ENCODE data around the gene FOXD4L3.
"Not testable (repeated sequence)": the region's sequence is repeated elsewhere in the genome, so short reads cannot be mapped to it uniquely, and the experiment has no call there.

DNA sequence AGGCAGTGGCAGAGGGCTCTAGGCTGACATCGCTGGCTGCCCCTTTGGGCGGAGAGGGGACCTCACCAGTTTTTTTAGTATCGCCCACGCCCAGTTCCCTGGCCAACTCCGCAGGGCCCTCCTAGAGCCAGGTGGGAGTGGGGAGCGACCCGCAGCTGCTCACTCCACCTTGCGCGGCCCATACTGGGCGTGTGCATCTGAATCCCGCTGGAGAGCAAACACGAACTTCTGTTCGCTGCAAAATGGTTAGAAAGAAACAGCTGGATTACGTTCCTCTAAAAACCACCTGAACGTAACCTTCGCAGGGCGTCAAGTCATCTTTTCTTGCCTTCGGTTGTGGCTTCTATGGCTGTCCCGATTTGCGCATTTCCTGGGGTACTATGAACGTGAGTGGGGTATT is 1.5 kb downstream of the FOXD4L3 start:
- TF ChIP-seq EZH2 (IDR thresholded peaks at IDR 0.05; ENCODE audit: borderline replicate concordance, low read depth, low read length, poor library complexity, severe bottlenecking) = not testable (repeated sequence)
- TF ChIP-seq, protein P1, sequence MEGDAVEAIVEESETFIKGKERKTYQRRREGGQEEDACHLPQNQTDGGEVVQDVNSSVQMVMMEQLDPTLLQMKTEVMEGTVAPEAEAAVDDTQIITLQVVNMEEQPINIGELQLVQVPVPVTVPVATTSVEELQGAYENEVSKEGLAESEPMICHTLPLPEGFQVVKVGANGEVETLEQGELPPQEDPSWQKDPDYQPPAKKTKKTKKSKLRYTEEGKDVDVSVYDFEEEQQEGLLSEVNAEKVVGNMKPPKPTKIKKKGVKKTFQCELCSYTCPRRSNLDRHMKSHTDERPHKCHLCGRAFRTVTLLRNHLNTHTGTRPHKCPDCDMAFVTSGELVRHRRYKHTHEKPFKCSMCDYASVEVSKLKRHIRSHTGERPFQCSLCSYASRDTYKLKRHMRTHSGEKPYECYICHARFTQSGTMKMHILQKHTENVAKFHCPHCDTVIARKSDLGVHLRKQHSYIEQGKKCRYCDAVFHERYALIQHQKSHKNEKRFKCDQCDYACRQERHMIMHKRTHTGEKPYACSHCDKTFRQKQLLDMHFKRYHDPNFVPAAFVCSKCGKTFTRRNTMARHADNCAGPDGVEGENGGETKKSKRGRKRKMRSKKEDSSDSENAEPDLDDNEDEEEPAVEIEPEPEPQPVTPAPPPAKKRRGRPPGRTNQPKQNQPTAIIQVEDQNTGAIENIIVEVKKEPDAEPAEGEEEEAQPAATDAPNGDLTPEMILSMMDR (conservative IDR thresholded peaks at IDR 0.05; ENCODE audit: low read depth, low read length) = not testable (repeated sequence)
